Vagina (tissue), 2 donors: ENCODE data around the gene NAP1L4. TPM values are rescaled to one million over a fixed set of nuclear protein-coding genes. Genes with fewer than 3 reads are reported as not detected.

Experiments used
- DNase-seq, 2 donors: peaks; one replicate each; pipeline ENCODE4 v3.0.0-alpha.2; 2017; ENCODE audit errors: extremely low spot score in 2 of 2
- H3K27ac ChIP-seq: fragments of 200-600 bp; sonication (generic); one replicate; pipeline ENCODE4 v1.5.1; 2019
- H3K27me3 ChIP-seq: fragments of 200-600 bp; sonication (generic); one replicate; pipeline ENCODE4 v1.5.1; 2019
- H3K36me3 ChIP-seq, 2 donors: fragments of 200-600 bp; sonication (generic); one replicate each; pipeline ENCODE4 v1.5.1; 2017 to 2019
- H3K4me1 ChIP-seq: fragments of 200-600 bp; sonication (generic); one replicate; pipeline ENCODE4 v1.5.1; 2019
- H3K4me3 ChIP-seq, 2 donors: fragments of 200-600 bp; sonication (generic); 1 replicate in 1 of 2; 2 replicates in 1 of 2; pipeline ENCODE4 v1.5.1; 2016 to 2019
- H3K9me3 ChIP-seq: fragments of 200-600 bp; sonication (generic); one replicate; pipeline ENCODE4 v1.5.1; 2019
- POLR2A ChIP-seq, 2 donors: fragments of 450-650 bp; IDR thresholded peaks; one replicate each; pipeline ENCODE4 v1.6.1; 2017; ENCODE audit warnings: antibody characterized with exemption in 2 of 2, mild to moderate bottlenecking in 2 of 2, moderate library complexity in 2 of 2
- POLR2AphosphoS5 ChIP-seq, 2 donors: sonication (generic); formaldehyde crosslinking; IDR thresholded peaks; one replicate each; pipeline ENCODE4 v1.9.0; 2017; ENCODE audit warnings: antibody characterized with exemption in 2 of 2, mild to moderate bottlenecking in 2 of 2, low read depth in 1 of 2; ENCODE audit not compliant: insufficient read depth in 1 of 2
- intact Hi-C: fragments of 100-400 bp; cut with DNase I; formaldehyde crosslinking; loops from one replicate; pipeline ENCODE4 v1.15.1; 2023
- total RNA-seq: library from RNA; depleted of rRNA; stranded (reverse); fragments of >200 nt; gene quantifications from one replicate; pipeline ENCODE4 v1.2.3, GENCODE V29; 2016
- TF ChIP-seq, protein P1 (sequence below), 3 experiments: fragments of 450-650 bp in 2 of 3; fragments of 200-600 bp in 1 of 3; sonication (generic) in 1 of 3; IDR thresholded peaks; one replicate each; pipeline ENCODE4 v1.5.1; 2017 to 2019; ENCODE audit warnings: antibody characterized with exemption in 3 of 3, mild to moderate bottlenecking in 2 of 3, moderate library complexity in 2 of 3

The NAP1L4 gene
- total RNA-seq, 1 donor from 2014 or later, result 108 TPM

- no peaks in the 10 kb centered on the region for H3K27me3 ChIP-seq
- intact Hi-C loops, result no loop called here
- no peak for DNase-seq
- H3K27ac ChIP-seq, result peak overlapping the region; percentile 93
- no peaks in the 10 kb centered on the region for H3K36me3 ChIP-seq
- H3K9me3 ChIP-seq, result no peaks in the 10 kb centered on the region
- peak overlapping the region; percentile 67 to 77 for H3K4me3 ChIP-seq
- TF ChIP-seq POLR2A (IDR thresholded peaks at IDR 0.05) (no peak), POLR2AphosphoS5 (IDR thresholded peaks at IDR 0.05; ENCODE audit: insufficient read depth in 1 of 2, low read depth in 1 of 2) (no peak)
- TF ChIP-seq, protein P1, sequence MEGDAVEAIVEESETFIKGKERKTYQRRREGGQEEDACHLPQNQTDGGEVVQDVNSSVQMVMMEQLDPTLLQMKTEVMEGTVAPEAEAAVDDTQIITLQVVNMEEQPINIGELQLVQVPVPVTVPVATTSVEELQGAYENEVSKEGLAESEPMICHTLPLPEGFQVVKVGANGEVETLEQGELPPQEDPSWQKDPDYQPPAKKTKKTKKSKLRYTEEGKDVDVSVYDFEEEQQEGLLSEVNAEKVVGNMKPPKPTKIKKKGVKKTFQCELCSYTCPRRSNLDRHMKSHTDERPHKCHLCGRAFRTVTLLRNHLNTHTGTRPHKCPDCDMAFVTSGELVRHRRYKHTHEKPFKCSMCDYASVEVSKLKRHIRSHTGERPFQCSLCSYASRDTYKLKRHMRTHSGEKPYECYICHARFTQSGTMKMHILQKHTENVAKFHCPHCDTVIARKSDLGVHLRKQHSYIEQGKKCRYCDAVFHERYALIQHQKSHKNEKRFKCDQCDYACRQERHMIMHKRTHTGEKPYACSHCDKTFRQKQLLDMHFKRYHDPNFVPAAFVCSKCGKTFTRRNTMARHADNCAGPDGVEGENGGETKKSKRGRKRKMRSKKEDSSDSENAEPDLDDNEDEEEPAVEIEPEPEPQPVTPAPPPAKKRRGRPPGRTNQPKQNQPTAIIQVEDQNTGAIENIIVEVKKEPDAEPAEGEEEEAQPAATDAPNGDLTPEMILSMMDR (IDR thresholded peaks at IDR 0.05), result no peak
- peaks cover 50% of the 10 kb centered on the region for H3K4me1 ChIP-seq
These were observed 90.8 kb downstream of the NAP1L4 start for GRCh38 chr11:2901196-2901796.

GRCh38 chr11:2899080-2899783, 92.9 kb downstream of the NAP1L4 start:
- TF ChIP-seq POLR2AphosphoS5 (IDR thresholded peaks at IDR 0.05; ENCODE audit: insufficient read depth in 1 of 2, low read depth in 1 of 2), result no peak
- TF ChIP-seq POLR2A (IDR thresholded peaks at IDR 0.05), result no peak
- TF ChIP-seq, protein P1 (IDR thresholded peaks at IDR 0.05), result no peak
- Histone ChIP-seq H3K36me3 (no peaks in the 10 kb centered on the region), H3K4me3 (no peak overlapping the region), H3K9me3 (no peaks in the 10 kb centered on the region), H3K27me3 (no peaks in the 10 kb centered on the region), H3K27ac (peak overlapping the region; percentile 82), H3K4me1 (peaks cover 44% of the 10 kb centered on the region)
- intact Hi-C loops, result loop anchor here (10.0 kb wide), 2 partner anchors 474 to 594 kb away; partner anchors contain the start of genes C11orf21 and TSPAN32
- no peak for DNase-seq

- peak; percentile 66 to 81 for TF ChIP-seq POLR2AphosphoS5 (IDR thresholded peaks at IDR 0.05; ENCODE audit: insufficient read depth in 1 of 2, low read depth in 1 of 2)
- TF ChIP-seq, protein P1 (IDR thresholded peaks at IDR 0.05), result no peak
- no peak for TF ChIP-seq POLR2A (IDR thresholded peaks at IDR 0.05)
- no peak overlapping the region for H3K4me3 ChIP-seq
These were observed 93.6 kb downstream of the NAP1L4 start for GRCh38 chr11:2898366-2899079.

GRCh38 chr11:2897048-2897447, 95.1 kb downstream of the NAP1L4 start:
- H3K27me3 ChIP-seq, result no peaks in the 10 kb centered on the region
- TF ChIP-seq POLR2A (IDR thresholded peaks at IDR 0.05) (no peak), POLR2AphosphoS5 (IDR thresholded peaks at IDR 0.05; ENCODE audit: insufficient read depth in 1 of 2, low read depth in 1 of 2) (no peak)
- TF ChIP-seq, protein P1 (IDR thresholded peaks at IDR 0.05), result no peak
- peaks cover 36% of the 10 kb centered on the region for H3K4me1 ChIP-seq
- DNase-seq, result no peak
- intact Hi-C loops, result loop anchor here (10.0 kb wide), 2 partner anchors 472 to 592 kb away; partner anchors contain the start of genes C11orf21 and TSPAN32
- no peak overlapping the region for H3K4me3 ChIP-seq
- no peak overlapping the region for H3K27ac ChIP-seq
- no peaks in the 10 kb centered on the region for H3K9me3 ChIP-seq
- no peaks in the 10 kb centered on the region for H3K36me3 ChIP-seq

More at GRCh38 chr11:2898366-2899079, 93.6 kb downstream of the NAP1L4 start:
- peaks cover 38% of the 10 kb centered on the region for H3K4me1 ChIP-seq
- H3K27ac ChIP-seq, result peak overlapping the region; percentile 82
- DNase-seq, result no peak
- no peaks in the 10 kb centered on the region for H3K27me3 ChIP-seq
- no peaks in the 10 kb centered on the region for H3K9me3 ChIP-seq
- no peaks in the 10 kb centered on the region for H3K36me3 ChIP-seq
- intact Hi-C loops, result loop anchor here (10.0 kb wide), 2 partner anchors 474 to 594 kb away; partner anchors contain the start of genes C11orf21 and TSPAN32
